ENCODE data around the gene SLC22A13. TPM values are rescaled to one million over a fixed set of nuclear protein-coding genes. Genes with fewer than 3 reads are reported as not detected.
"Not testable (repeated sequence)": the region's sequence is repeated elsewhere in the genome, so short reads cannot be mapped to it uniquely, and the experiment has no call there.

SLC22A13 gene
- 0.24 TPM for polyA plus RNA-seq (ENCODE audit: insufficient read length)

GRCh38 chr3:38265604-38266307 lies at the start of gene SLC22A13:
TSS of gene SLC22A13 (plus strand) at chr3:38265812. CDS start at chr3:38265861, 49 bp downstream.
- no peak for DNase-seq (ENCODE audit: low read depth)

GRCh38 chr3:38219609-38220197 lies 45.9 kb upstream of the SLC22A13 start:
- DNase-seq (ENCODE audit: low read depth), result no peak

- DNase-seq (ENCODE audit: low read depth), result no peak
Observed at GRCh38 chr3:38221005-38221404, 44.6 kb upstream of the SLC22A13 start.

- DNase-seq (ENCODE audit: low read depth), result no peak
Observed at GRCh38 chr3:38222032-38222634, 43.5 kb upstream of the SLC22A13 start.

- no peak for DNase-seq (ENCODE audit: low read depth)
Observed at GRCh38 chr3:38224357-38224756, 41.3 kb upstream of the SLC22A13 start.

- no peak for DNase-seq (ENCODE audit: low read depth)
Observed at GRCh38 chr3:38226273-38226672, 39.3 kb upstream of the SLC22A13 start.

- no peak for DNase-seq (ENCODE audit: low read depth)
Observed at GRCh38 chr3:38227989-38228388, 37.6 kb upstream of the SLC22A13 start.

GRCh38 chr3:38229036-38229435 lies 36.6 kb upstream of the SLC22A13 start:
- DNase-seq (ENCODE audit: low read depth), result no peak

GRCh38 chr3:38232701-38233100 lies 32.9 kb upstream of the SLC22A13 start:
- DNase-seq (ENCODE audit: low read depth), result no peak

GRCh38 chr3:38235466-38235865 lies 30.1 kb upstream of the SLC22A13 start:
- no peak for DNase-seq (ENCODE audit: low read depth)

- no peak for DNase-seq (ENCODE audit: low read depth)
Observed at GRCh38 chr3:38238416-38239008, 27.1 kb upstream of the SLC22A13 start.

GRCh38 chr3:38242812-38243211 lies 22.8 kb upstream of the SLC22A13 start:
- DNase-seq (ENCODE audit: low read depth), result not testable (repeated sequence)

- DNase-seq (ENCODE audit: low read depth), result no peak
Observed at GRCh38 chr3:38245930-38246329, 19.7 kb upstream of the SLC22A13 start.

- DNase-seq (ENCODE audit: low read depth), result peak; percentile 48
Observed at GRCh38 chr3:38247366-38248035, 18.1 kb upstream of the SLC22A13 start.

GRCh38 chr3:38250198-38250597 lies 15.4 kb upstream of the SLC22A13 start:
- no peak for DNase-seq (ENCODE audit: low read depth)

GRCh38 chr3:38251197-38251596 lies 14.4 kb upstream of the SLC22A13 start:
- DNase-seq (ENCODE audit: low read depth), result no peak

- no peak for DNase-seq (ENCODE audit: low read depth)
Observed at GRCh38 chr3:38253704-38254103, 11.9 kb upstream of the SLC22A13 start.

- DNase-seq (ENCODE audit: low read depth), result no peak
Observed at GRCh38 chr3:38254872-38255271, 10.7 kb upstream of the SLC22A13 start.

GRCh38 chr3:38255627-38256026 lies 10.0 kb upstream of the SLC22A13 start:
- no peak for DNase-seq (ENCODE audit: low read depth)

- DNase-seq (ENCODE audit: low read depth), result no peak
Observed at GRCh38 chr3:38257583-38257982, 8.0 kb upstream of the SLC22A13 start.

- DNase-seq (ENCODE audit: low read depth), result no peak
Observed at GRCh38 chr3:38260474-38260873, 5.1 kb upstream of the SLC22A13 start.

GRCh38 chr3:38264353-38264771 lies 1.2 kb upstream of the SLC22A13 start:
- no peak for DNase-seq (ENCODE audit: low read depth)
